BJ (cell line): ENCODE data around the gene PSD2. TPM values are rescaled to one million over a fixed set of nuclear protein-coding genes. Genes with fewer than 3 reads are reported as not detected.

Experiments
- CTCF ChIA-PET: fragments of 350-600 bp; formaldehyde crosslinking; extraction: SDS; loops from one replicate; lab custom pipeline; 2021; ENCODE audit warnings: antibody characterized with exemption, inconsistent platforms; lab: Yijun Ruan, JAX
- POLR2A ChIA-PET: fragments of 300-600 bp; sonication (Branson Sonifier 250); formaldehyde crosslinking; extraction: SDS; loops from one replicate; lab custom pipeline; 2021; ENCODE audit warnings: antibody characterized with exemption; lab: Charles Lee
- DNase-seq: peaks from one replicate; pipeline ENCODE4 v3.0.0-alpha.2; 2011; ENCODE audit warnings: low read depth
- H3K27me3 ChIP-seq: 2 replicates; pipeline ENCODE4 v1.6.0; 2011; ENCODE audit warnings: low read length; ENCODE audit not compliant: control insufficient read depth, insufficient read depth
- H3K36me3 ChIP-seq: 2 replicates; pipeline ENCODE4 v1.5.1; 2011; ENCODE audit warnings: low read length; ENCODE audit not compliant: control insufficient read depth, insufficient read depth
- H3K4me3 ChIP-seq: 2 replicates; pipeline ENCODE4 v1.5.1; 2011; ENCODE audit warnings: low read depth, mild to moderate bottlenecking, control low read depth, low read length
- CTCF ChIP-seq: IDR thresholded peaks from 2 replicates; pipeline ENCODE4 v1.5.1; 2011; ENCODE audit warnings: low read depth, mild to moderate bottlenecking, control low read depth, inconsistent platforms, low read length, moderate library complexity; ENCODE audit not compliant: insufficient read depth
- polyA plus RNA-seq: library from polyadenylated mRNA; depleted of rRNA; stranded (reverse); fragments of >200 nt; gene quantifications from 2 replicates; pipeline ENCODE4 v1.2.3, GENCODE V29; 2011

The PSD2 gene
- polyA plus RNA-seq, 1 experiment = 0.04 TPM

- DNase-seq = no peak
- ChIA-PET POLR2A (no interaction called here), CTCF (interaction anchor here (1.0 to 1.7 kb wide), 5 partner anchors 8 to 185 kb away, joined by 3 to 5 read pairs (median 3); no protein-coding TSS in a partner anchor)
- TF ChIP-seq CTCF = no peak
- Histone ChIP-seq H3K4me3 (no peak overlapping the region), H3K27me3 (peaks cover 4% of the 10 kb centered on the region; the same call in 1 of the 2 replicates), H3K36me3 (no peaks in the 10 kb centered on the region)
Measured at GRCh38 chr5:139783436-139783965, 12.1 kb upstream of the PSD2 start.

- Histone ChIP-seq H3K27me3 (peaks cover 4% of the 10 kb centered on the region; the same call in 1 of the 2 replicates), H3K4me3 (no peak overlapping the region), H3K36me3 (no peaks in the 10 kb centered on the region)
- no peak for DNase-seq
- no peak for TF ChIP-seq CTCF
- CTCF ChIA-PET = interaction anchor here (1.3 to 5.2 kb wide), 2 partner anchors 59 to 184 kb away, joined by 3 to 64 read pairs; no protein-coding TSS in a partner anchor
- POLR2A ChIA-PET = no interaction called here
Measured at GRCh38 chr5:139784488-139784887, 11.1 kb upstream of the PSD2 start.

- ChIA-PET POLR2A (no interaction called here), CTCF (interaction anchor here (0.6 to 7.2 kb wide), 35 partner anchors 10 to 572 kb away, joined by 3 to 123 read pairs (median 8); partner anchors contain the start of gene PSD2)
- Histone ChIP-seq H3K27me3 (peaks cover 2% of the 10 kb centered on the region), H3K4me3 (no peak overlapping the region), H3K36me3 (no peaks in the 10 kb centered on the region)
- DNase-seq = no peak
- TF ChIP-seq CTCF = no peak
Measured at GRCh38 chr5:139787257-139787567, 8.4 kb upstream of the PSD2 start.

- POLR2A ChIA-PET = no interaction called here
- CTCF ChIA-PET = interaction anchor here (0.6 to 7.2 kb wide), 41 partner anchors 9 to 572 kb away, joined by 3 to 123 read pairs (median 6); partner anchors contain the start of gene PSD2
- DNase-seq = peak; percentile 9
- peak; percentile 98 for TF ChIP-seq CTCF
- Histone ChIP-seq H3K27me3 (peaks cover 5% of the 10 kb centered on the region), H3K4me3 (peak overlapping the region; percentile 45), H3K36me3 (no peaks in the 10 kb centered on the region)
Measured at GRCh38 chr5:139787568-139788293, 7.9 kb upstream of the PSD2 start.

- peaks cover 8% of the 10 kb centered on the region for H3K27me3 ChIP-seq
- POLR2A ChIA-PET = no interaction called here
- peak overlapping the region; percentile 28 for H3K4me3 ChIP-seq
- CTCF ChIA-PET = interaction anchor here (0.7 to 7.2 kb wide), 23 partner anchors 9 to 571 kb away, joined by 3 to 123 read pairs (median 13); partner anchors contain the start of gene PSD2
- TF ChIP-seq CTCF = no peak
- H3K36me3 ChIP-seq = no peaks in the 10 kb centered on the region
- DNase-seq = no peak
Measured at GRCh38 chr5:139788294-139788910, 7.2 kb upstream of the PSD2 start.
